HUES6 (cell line): Measurements from ENCODE around the gene FERMT3.

Source experiments
- H3K27ac ChIP-seq: 2 replicates; pipeline ENCODE4 v1.7.0; 2013; ENCODE audit warnings: low read depth, mild to moderate bottlenecking, low read length, inconsistent platforms
- H3K27me3 ChIP-seq: 2 replicates; pipeline ENCODE4 v1.6.1; 2013; ENCODE audit warnings: low read length; ENCODE audit not compliant: control insufficient read depth, insufficient read depth
- H3K36me3 ChIP-seq: 2 replicates; pipeline ENCODE4 v1.6.1; 2013; ENCODE audit warnings: low read length; ENCODE audit not compliant: control insufficient read depth, insufficient read depth
- H3K4me1 ChIP-seq: 2 replicates; pipeline ENCODE4 v1.6.1; 2013; ENCODE audit warnings: low read length; ENCODE audit not compliant: control insufficient read depth, insufficient read depth
- H3K4me3 ChIP-seq: 2 replicates; pipeline ENCODE4 v1.5.1; 2013; ENCODE audit warnings: low read depth, low read length
- H3K9ac ChIP-seq: one replicate; pipeline ENCODE4 v1.6.1; 2013; ENCODE audit warnings: mild to moderate bottlenecking, low read length
- H3K9me3 ChIP-seq: 2 replicates; pipeline ENCODE4 v1.6.1; 2013; ENCODE audit warnings: low read depth, low read length; ENCODE audit not compliant: control insufficient read depth, insufficient read depth

FERMT3 gene

DNA sequence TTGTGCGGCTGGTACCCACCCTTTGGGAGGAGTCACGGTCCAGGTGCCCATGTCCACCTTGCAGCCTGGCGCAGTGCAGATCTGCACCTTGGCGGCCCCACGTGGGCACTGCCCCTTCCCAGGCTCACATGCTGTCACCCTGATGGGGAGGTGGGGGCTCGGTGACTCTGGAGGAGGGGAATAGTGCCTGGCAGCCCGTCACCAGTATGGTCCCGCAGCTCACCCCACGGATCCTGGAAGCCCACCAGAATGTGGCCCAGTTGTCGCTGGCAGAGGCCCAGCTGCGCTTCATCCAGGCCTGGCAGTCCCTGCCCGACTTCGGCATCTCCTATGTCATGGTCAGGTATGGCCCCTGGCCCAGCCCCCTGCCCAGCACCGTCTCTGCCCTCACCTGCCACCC is 14.3 kb downstream of the FERMT3 start:
- H3K27me3 ChIP-seq, result no peaks in the 10 kb centered on the region
- peaks cover 3% of the 10 kb centered on the region; the same call in 1 of the 2 replicates for H3K4me1 ChIP-seq
- H3K4me3 ChIP-seq, result no peak overlapping the region
- H3K9me3 ChIP-seq, result no peaks in the 10 kb centered on the region
- H3K9ac ChIP-seq, result no peak overlapping the region
- H3K36me3 ChIP-seq, result peaks cover 40% of the 10 kb centered on the region
- H3K27ac ChIP-seq, result no peak overlapping the region

- Histone ChIP-seq H3K4me3 (no peak overlapping the region), H3K27me3 (no peaks in the 10 kb centered on the region), H3K27ac (no peak overlapping the region), H3K4me1 (peaks cover 13% of the 10 kb centered on the region), H3K36me3 (peaks cover 40% of the 10 kb centered on the region), H3K9ac (no peak overlapping the region), H3K9me3 (no peaks in the 10 kb centered on the region)
These were observed 16.1 kb downstream of the FERMT3 start for GRCh38 chr11:64222651-64223000.

DNA sequence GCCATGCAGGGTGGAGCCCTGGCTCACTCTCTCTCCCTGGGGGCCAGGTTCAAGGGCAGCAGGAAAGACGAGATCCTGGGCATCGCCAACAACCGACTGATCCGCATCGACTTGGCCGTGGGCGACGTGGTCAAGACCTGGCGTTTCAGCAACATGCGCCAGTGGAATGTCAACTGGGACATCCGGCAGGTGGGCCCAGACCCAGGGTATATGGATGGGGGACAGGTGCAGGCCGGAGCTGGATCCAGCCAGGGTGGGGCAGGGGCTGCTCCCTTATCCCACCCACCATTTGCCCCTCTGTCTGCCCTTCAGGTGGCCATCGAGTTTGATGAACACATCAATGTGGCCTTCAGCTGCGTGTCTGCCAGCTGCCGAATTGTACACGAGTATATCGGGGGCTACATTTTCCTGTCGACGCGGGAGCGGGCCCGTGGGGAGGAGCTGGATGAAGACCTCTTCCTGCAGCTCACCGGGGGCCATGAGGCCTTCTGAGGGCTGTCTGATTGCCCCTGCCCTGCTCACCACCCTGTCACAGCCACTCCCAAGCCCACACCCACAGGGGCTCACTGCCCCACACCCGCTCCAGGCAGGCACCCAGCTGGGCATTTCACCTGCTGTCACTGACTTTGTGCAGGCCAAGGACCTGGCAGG is 16.6 kb downstream of the FERMT3 start:
- Histone ChIP-seq H3K27ac (no peak overlapping the region), H3K27me3 (no peaks in the 10 kb centered on the region), H3K4me1 (peaks cover 13% of the 10 kb centered on the region), H3K9me3 (no peaks in the 10 kb centered on the region), H3K36me3 (peaks cover 40% of the 10 kb centered on the region), H3K9ac (no peak overlapping the region), H3K4me3 (no peak overlapping the region)

DNA sequence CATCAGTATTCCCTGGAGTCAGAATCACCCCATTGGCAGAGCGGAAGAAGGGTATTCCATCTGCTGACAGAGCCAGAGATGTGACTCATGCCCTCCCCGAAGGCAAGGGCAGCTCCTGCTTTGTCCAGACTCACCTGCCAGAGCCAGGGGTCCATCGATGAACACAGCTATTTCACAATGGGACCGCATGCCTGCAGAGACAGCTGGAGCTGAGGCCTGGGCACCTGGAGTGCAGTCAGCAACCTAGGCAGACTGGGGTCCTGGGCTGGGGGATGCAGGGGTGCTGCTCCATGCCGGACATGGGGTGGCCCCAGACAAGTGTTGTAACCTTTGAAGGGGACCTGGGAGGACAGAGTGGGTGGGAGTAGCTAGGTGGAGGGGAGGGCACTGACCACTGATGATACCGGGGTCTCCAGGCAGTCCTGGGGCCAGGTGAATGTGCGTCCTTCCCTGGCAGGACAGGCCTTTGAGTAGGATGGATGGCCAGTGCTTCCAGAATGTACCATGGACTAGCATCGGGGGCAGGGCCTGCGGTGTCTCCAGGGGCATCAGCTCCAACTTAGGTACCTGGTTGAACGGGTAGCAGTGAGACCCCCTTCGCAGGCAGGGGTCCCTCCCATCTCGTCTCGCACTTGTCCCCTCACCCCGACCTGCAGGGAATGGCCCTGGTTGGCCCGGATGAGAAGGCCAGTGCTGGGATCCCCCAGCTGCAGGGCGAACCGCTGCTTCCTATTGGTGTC is 17.8 kb downstream of the FERMT3 start:
- no peak overlapping the region for H3K27ac ChIP-seq
- H3K9ac ChIP-seq, result peak overlapping the region; percentile 11
- 0 out of 2 replicates have a peak overlapping the region, but pooled peaks have one; percentile 17 for H3K4me3 ChIP-seq

GRCh38 chr11:64224891-64225607 is 18.5 kb downstream of the FERMT3 start:
- H3K36me3 ChIP-seq, result peaks cover 30% of the 10 kb centered on the region

More for the DNA sequence above, 17.8 kb downstream of the FERMT3 start:
- H3K9me3 ChIP-seq, result no peaks in the 10 kb centered on the region
- H3K4me1 ChIP-seq, result peaks cover 13% of the 10 kb centered on the region
- peaks cover 37% of the 10 kb centered on the region for H3K36me3 ChIP-seq
- H3K27me3 ChIP-seq, result no peaks in the 10 kb centered on the region

DNA sequence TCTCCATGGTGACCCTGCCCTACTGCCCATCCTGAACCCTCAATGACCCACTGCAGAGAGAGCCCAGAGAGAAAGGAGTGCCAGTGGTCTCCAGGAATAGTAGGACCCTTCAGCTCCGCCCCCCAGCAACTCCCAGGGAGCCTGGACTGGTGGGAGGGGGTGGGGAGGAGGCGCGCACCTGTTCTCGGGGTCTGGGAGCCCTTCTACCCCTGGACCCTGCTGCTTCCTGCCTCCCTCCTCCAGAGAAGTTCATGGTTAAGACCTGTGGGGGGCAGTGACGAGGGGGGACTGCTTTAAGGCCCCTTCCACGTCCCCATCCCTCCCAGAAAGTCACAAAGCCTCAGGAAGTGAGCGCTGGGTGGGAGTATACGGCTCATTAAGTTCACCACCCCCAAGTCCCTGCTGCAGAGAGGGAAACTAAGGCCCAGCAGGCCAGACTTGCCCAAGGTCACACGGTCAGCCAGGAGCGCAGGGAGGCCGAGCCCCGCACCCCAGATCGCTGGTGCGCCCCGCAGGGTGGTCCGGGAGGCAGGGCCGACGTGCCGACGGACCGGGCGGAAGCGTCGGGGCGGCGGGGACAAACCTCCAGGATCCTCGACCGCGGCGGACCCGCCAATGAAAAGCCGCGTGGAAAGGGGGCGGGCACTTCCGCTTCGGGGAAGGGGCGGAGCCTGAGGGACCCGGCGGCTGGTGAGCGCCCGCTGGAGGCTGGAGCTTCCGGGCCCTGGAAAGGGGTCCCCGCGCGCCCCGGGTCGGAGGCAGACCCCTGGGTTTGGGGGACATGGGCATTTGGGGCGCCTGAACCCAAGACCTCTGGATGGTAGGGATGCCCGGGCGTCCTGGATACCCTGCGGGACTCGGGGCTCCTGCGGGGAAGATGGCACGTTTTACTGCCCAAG is 19.3 kb downstream of the FERMT3 start, which contains the start of the genes NUDT22 and TRPT1:
TSS of gene NUDT22 (plus strand) at position 667 of the 899 bp plus-strand sequence. CDS start 379 bp downstream, outside the sequence.
TSS of gene TRPT1 (minus strand) at position 579 of the 899 bp plus-strand sequence. CDS start at position 253, 326 bp downstream.
- peak within 1 kb of the TSS; percentile 59; the same call in 1 of the 2 replicates for H3K27ac ChIP-seq
- H3K36me3 ChIP-seq, result peaks cover 22% of the 10 kb centered on the region
- H3K9me3 ChIP-seq, result no peaks in the 10 kb centered on the region
- H3K4me3 ChIP-seq, result peak within 1 kb of the TSS; percentile 92
- H3K4me1 ChIP-seq, result peaks cover 19% of the 10 kb centered on the region
- H3K27me3 ChIP-seq, result no peaks in the 10 kb centered on the region
- H3K9ac ChIP-seq, result peak within 1 kb of the TSS; percentile 83

More at GRCh38 chr11:64224891-64225607, 18.5 kb downstream of the FERMT3 start:
- Histone ChIP-seq H3K9me3 (no peaks in the 10 kb centered on the region), H3K4me3 (peak overlapping the region; percentile 92), H3K27ac (no peak overlapping the region), H3K9ac (peak overlapping the region; percentile 83), H3K4me1 (peaks cover 19% of the 10 kb centered on the region), H3K27me3 (no peaks in the 10 kb centered on the region)

- Histone ChIP-seq H3K4me1 (peaks cover 19% of the 10 kb centered on the region), H3K9me3 (no peaks in the 10 kb centered on the region), H3K36me3 (peaks cover 19% of the 10 kb centered on the region), H3K27ac (peak overlapping the region; percentile 23; the same call in 1 of the 2 replicates), H3K4me3 (peak overlapping the region; percentile 92), H3K9ac (peak overlapping the region; percentile 57), H3K27me3 (no peaks in the 10 kb centered on the region)
These were observed 20.1 kb downstream of the FERMT3 start for GRCh38 chr11:64226507-64227051.

DNA sequence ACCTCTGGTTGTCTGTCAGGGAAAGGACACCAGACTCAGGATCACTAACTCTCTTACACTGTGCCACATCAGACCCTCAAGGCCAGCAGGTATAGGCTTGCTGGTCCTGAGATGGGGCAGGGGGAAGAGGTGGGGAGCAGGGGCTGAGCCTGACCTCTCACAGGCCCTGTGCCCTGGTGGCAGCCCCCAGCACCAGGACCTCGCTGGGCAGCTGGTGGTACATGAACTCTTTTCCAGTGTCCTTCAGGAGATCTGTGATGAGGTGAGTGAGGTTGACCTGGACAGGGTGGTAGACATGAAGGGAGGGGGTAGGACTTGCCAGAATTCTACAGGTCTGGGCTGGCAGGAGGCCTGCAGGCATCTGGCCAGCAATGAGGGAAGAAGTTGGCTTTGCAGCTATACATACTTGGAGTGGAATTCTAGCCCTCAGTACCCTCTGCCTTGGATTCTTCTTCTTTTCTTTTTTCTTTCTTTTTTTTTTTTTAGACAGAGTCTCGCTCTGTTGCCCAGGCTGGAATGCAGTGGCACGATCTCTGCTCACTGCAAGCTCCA is 21.0 kb downstream of the FERMT3 start:
- no peak overlapping the region for H3K9ac ChIP-seq
- H3K4me1 ChIP-seq, result peaks cover 19% of the 10 kb centered on the region
- H3K9me3 ChIP-seq, result no peaks in the 10 kb centered on the region
- peak overlapping the region; percentile 92; the same call in 1 of the 2 replicates for H3K4me3 ChIP-seq
- H3K36me3 ChIP-seq, result peaks cover 19% of the 10 kb centered on the region
- H3K27ac ChIP-seq, result no peak overlapping the region
- H3K27me3 ChIP-seq, result 0 out of 2 replicates have a peak, but pooled peaks cover under 1% of the 10 kb centered on the region

DNA sequence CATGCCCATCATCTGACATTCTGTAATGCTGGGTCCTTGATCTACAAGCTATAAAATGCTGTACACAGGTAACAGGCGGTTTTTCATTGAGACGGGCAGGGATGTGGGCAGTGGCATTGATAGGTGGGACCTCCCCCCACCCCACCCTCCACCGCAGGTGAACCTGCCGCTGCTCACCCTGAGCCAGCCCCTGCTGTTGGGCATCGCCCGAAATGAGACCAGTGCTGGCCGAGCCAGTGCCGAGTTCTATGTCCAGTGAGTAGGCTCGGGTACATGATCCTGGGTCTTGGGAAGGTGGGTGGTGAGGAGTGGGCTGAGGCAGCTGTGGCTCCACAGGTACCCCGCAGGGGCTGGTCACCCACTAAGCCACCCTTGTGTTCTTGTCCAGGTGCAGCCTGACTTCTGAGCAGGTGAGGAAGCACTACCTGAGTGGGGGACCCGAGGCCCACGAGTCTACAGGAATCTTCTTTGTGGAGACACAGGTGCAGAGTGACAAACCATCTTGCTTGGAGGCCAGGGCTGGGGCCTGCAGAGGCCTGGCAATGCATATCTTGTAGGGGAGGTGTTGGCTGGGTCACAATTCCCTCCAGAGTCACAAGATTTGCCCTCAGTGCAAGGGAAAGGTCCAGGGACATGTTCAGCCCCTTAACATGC is 22.7 kb downstream of the FERMT3 start:
- Histone ChIP-seq H3K4me3 (peak overlapping the region; percentile 91), H3K4me1 (peaks cover 24% of the 10 kb centered on the region), H3K36me3 (peaks cover 4% of the 10 kb centered on the region), H3K27me3 (peaks cover 3% of the 10 kb centered on the region; the same call in 1 of the 2 replicates), H3K9ac (peak overlapping the region; percentile 45), H3K27ac (no peak overlapping the region), H3K9me3 (no peaks in the 10 kb centered on the region)
